ENCODE data around the gene MLLT6. TPM values are rescaled to one million over a fixed set of nuclear protein-coding genes. Genes with fewer than 3 reads are reported as not detected.

Gene MLLT6
- total and polyA plus RNA-seq, 7 donors = 16.3 to 120 (median 78.5) TPM

DNA sequence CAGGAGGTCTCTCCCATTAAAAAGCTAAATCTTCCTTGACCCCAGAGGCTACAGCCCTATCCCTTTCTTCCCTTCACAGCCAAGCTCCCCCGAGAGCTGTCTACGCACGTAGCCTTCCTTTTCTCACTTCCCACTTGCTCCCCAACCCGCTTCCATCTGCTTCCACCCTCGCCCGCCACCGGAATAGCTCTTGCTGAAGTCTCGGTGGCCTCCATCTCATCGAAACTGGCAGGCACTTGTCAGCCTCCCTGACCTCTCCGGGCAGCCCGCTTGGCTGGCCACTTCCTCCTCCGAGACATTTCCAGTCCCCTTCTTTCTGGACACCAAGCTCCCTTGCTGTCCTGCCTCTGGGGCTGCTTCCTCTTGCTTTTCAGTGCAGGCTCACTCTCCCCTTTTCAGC lies 19.6 kb upstream of the MLLT6 start:
- Histone ChIP-seq H3K36me3 (ENCODE audit: insufficient read depth in 1 of 2, low read depth in 1 of 2) (no peaks in the 10 kb centered on the region), H3K4me1 (no peaks in the 10 kb centered on the region), H3K4me3 (no peak overlapping the region), H3K27ac (no peak overlapping the region), H3K27me3 (ENCODE audit: insufficient read depth in 3 of 3, low read length in 2 of 3) (no peaks in the 10 kb centered on the region), H3K9me3 (no peaks in the 10 kb centered on the region)
- DNase-seq (no peak), ATAC-seq (no peak)
- TF ChIP-seq, protein P1, sequence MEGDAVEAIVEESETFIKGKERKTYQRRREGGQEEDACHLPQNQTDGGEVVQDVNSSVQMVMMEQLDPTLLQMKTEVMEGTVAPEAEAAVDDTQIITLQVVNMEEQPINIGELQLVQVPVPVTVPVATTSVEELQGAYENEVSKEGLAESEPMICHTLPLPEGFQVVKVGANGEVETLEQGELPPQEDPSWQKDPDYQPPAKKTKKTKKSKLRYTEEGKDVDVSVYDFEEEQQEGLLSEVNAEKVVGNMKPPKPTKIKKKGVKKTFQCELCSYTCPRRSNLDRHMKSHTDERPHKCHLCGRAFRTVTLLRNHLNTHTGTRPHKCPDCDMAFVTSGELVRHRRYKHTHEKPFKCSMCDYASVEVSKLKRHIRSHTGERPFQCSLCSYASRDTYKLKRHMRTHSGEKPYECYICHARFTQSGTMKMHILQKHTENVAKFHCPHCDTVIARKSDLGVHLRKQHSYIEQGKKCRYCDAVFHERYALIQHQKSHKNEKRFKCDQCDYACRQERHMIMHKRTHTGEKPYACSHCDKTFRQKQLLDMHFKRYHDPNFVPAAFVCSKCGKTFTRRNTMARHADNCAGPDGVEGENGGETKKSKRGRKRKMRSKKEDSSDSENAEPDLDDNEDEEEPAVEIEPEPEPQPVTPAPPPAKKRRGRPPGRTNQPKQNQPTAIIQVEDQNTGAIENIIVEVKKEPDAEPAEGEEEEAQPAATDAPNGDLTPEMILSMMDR (IDR thresholded peaks at IDR 0.05) = no peak
- intact Hi-C loops (cut with DNase I) = no loop called here
- WGBS, 3 donors = 70 to 77% (median 72%) methylated on average over 12 of the region's 12 CpGs

- intact Hi-C loops (cut with DNase I) = no loop called here
- TF ChIP-seq, protein P1 (IDR thresholded peaks at IDR 0.05) = no peak
- H3K27ac ChIP-seq = no peak overlapping the region
These were observed 17.8 kb upstream of the MLLT6 start for GRCh38 chr17:38687286-38687685.

DNA sequence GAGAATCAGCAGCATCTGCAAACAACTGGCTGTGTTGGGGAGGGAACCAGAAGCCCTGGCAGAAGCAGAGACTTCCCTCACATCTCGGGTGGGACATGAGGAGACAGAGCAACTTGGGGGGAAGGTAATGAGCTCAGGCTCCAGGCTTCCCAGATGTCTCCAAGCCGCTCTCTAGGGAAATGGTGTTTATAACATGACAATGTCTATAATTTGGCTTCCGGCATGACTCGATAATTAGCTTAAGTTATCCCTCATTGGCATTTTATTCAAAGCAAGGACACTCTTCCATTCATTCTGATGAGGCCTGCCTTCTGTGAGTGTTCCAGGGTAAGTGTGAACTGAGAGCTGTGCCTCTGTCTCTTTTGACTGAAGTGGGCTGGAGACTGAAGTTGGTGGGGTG lies 14.7 kb upstream of the MLLT6 start:
- 82 to 87% (median 84%) methylated on average over 4 of the region's 4 CpGs for WGBS, 3 donors
- H3K27ac ChIP-seq = no peak overlapping the region
- no peaks in the 10 kb centered on the region for H3K36me3 ChIP-seq (ENCODE audit: insufficient read depth in 1 of 2, low read depth in 1 of 2)
- no peaks in the 10 kb centered on the region for H3K9me3 ChIP-seq
- intact Hi-C loops (cut with DNase I) = no loop called here
- TF ChIP-seq, protein P1 (IDR thresholded peaks at IDR 0.05) = no peak
- H3K4me1 ChIP-seq = peaks cover 14% of the 10 kb centered on the region
- ATAC-seq (no peak), DNase-seq (no peak)
- no peak overlapping the region for H3K4me3 ChIP-seq
- H3K27me3 ChIP-seq (ENCODE audit: insufficient read depth in 3 of 3, low read length in 2 of 3) = no peaks in the 10 kb centered on the region

More at GRCh38 chr17:38687286-38687685, 17.8 kb upstream of the MLLT6 start:
- Histone ChIP-seq H3K27me3 (ENCODE audit: insufficient read depth in 3 of 3, low read length in 2 of 3) (no peaks in the 10 kb centered on the region), H3K4me3 (no peak overlapping the region), H3K36me3 (ENCODE audit: insufficient read depth in 1 of 2, low read depth in 1 of 2) (no peaks in the 10 kb centered on the region), H3K9me3 (no peaks in the 10 kb centered on the region), H3K4me1 (no peaks in the 10 kb centered on the region)
- ATAC-seq (no peak), DNase-seq (no peak)
- WGBS, 3 donors = 93 to 97% (median 95%) methylated on average over 5 of the region's 5 CpGs

- TF ChIP-seq, protein P1 (IDR thresholded peaks at IDR 0.05) = no peak
- H3K4me3 ChIP-seq = no peak overlapping the region
- ATAC-seq = no peak
- WGBS, 3 donors = 83 to 84% (median 83%) methylated on average over 4 of the region's 4 CpGs
- no peaks in the 10 kb centered on the region for H3K36me3 ChIP-seq (ENCODE audit: insufficient read depth in 1 of 2, low read depth in 1 of 2)
- no peaks in the 10 kb centered on the region for H3K27me3 ChIP-seq (ENCODE audit: insufficient read depth in 3 of 3, low read length in 2 of 3)
- no peak for DNase-seq
- H3K9me3 ChIP-seq = no peaks in the 10 kb centered on the region
- no peak overlapping the region for H3K27ac ChIP-seq
- intact Hi-C loops (cut with DNase I) = no loop called here
- peaks cover 14% of the 10 kb centered on the region for H3K4me1 ChIP-seq
These were observed 13.9 kb upstream of the MLLT6 start for GRCh38 chr17:38691154-38691553.

DNA sequence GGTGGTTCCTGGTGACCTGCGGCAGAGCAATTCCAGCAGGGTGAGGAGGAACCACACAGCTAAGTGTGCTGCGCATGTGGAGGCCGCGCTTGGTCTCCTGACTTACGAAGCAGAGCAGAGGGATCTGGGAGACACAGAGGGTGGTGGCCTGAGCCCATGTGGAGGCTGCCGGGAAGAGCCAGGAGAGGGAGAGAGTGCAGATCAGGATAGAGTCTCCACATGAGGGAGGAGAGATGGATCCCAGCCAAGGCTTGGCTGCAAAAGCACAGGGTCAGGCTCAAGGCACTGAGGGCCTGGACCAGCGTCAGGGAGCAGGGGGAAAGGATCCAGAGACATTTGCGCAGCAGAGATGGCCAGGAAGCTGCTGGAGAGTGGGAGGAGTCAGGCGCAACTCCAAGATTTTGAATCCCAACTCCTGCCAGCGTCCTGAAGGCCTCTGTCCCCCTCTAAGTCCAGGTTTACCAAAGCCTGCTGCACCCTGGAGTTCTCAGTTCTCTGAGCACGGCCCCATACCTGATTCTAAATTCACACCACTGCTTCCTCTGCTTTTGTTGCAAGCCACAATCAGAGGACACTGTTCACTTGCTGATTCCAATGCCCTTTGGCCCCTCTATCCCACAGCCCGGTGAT lies 11.3 kb upstream of the MLLT6 start:
- ATAC-seq (peak; percentile 88 to 94 (median 92)), DNase-seq (peak; percentile 91 to 94)
- peak overlapping the region; percentile 67 for H3K27ac ChIP-seq
- peak overlapping the region; percentile 22 for H3K4me3 ChIP-seq
- peaks cover 14% of the 10 kb centered on the region for H3K4me1 ChIP-seq
- WGBS, 3 donors = 11 to 12% (median 11%) methylated on average over 12 of the region's 12 CpGs
- H3K36me3 ChIP-seq (ENCODE audit: insufficient read depth in 1 of 2, low read depth in 1 of 2) = no peaks in the 10 kb centered on the region
- H3K9me3 ChIP-seq = no peaks in the 10 kb centered on the region
- intact Hi-C loops (cut with DNase I) = no loop called here
- TF ChIP-seq, protein P1 (IDR thresholded peaks at IDR 0.05) = no peak
- no peaks in the 10 kb centered on the region for H3K27me3 ChIP-seq (ENCODE audit: insufficient read depth in 3 of 3, low read length in 2 of 3)

All from psoas muscle (tissue), 8 donors.